HEK293 (cell line): ENCODE data around the gene FLCN.

Experiments
- CTCF ChIA-PET: fragments of 350-600 bp; formaldehyde crosslinking; extraction: SDS; loops from one replicate; lab custom pipeline; 2021; ENCODE audit warnings: antibody characterized with exemption; lab: Yijun Ruan, JAX
- POLR2A ChIA-PET: fragments of 300-600 bp; formaldehyde crosslinking; extraction: SDS; loops from one replicate; lab custom pipeline; 2020; ENCODE audit warnings: antibody characterized with exemption, inconsistent platforms; lab: Yijun Ruan, JAX
- H3K27ac ChIP-seq: fragments of 200-500 bp; sonication (Bioruptor generic); 2 replicates; pipeline ENCODE4 v1.5.1; 2014; ENCODE audit warnings: low read depth, low read length, control low read depth, inconsistent platforms; ENCODE audit errors: extremely low read depth
- H3K36me3 ChIP-seq, 2 experiments: fragments of 200-500 bp in 1 of 2; sonication (Bioruptor generic) in 1 of 2; 1 replicate in 1 of 2; 2 replicates in 1 of 2; pipeline ENCODE4 v1.5.1; 2014 to 2017; ENCODE audit warnings: inconsistent platforms in 2 of 2, low read length in 2 of 2; ENCODE audit not compliant: control insufficient read depth in 2 of 2, insufficient read depth in 1 of 2
- H3K4me1 ChIP-seq: fragments of 200-500 bp; sonication (Bioruptor generic); 2 replicates; pipeline ENCODE4 v1.5.1; 2014; ENCODE audit warnings: mild to moderate bottlenecking, low read length, inconsistent platforms; ENCODE audit not compliant: control insufficient read depth, insufficient read depth
- H3K4me3 ChIP-seq: 2 replicates; pipeline ENCODE4 v1.5.1; 2011; ENCODE audit warnings: low read depth, mild to moderate bottlenecking, control low read depth, low read length, moderate library complexity
- H3K9me3 ChIP-seq: fragments of 200-500 bp; sonication (Bioruptor generic); 2 replicates; pipeline ENCODE4 v1.5.1; 2014; ENCODE audit warnings: low read depth, low read length, inconsistent platforms; ENCODE audit not compliant: control insufficient read depth, insufficient read depth
- ELK4 ChIP-seq: IDR thresholded peaks from 2 replicates; pipeline ENCODE4 v1.6.1; 2011; ENCODE audit warnings: mild to moderate bottlenecking, low read depth, low read length, borderline replicate concordance
- KLF1 ChIP-seq: fragments of 450-650 bp; formaldehyde crosslinking; IDR thresholded peaks from 2 replicates; pipeline ENCODE4 v1.5.1; 2016; ENCODE audit warnings: missing biosample characterization, missing genetic modification characterization
- OVOL3 ChIP-seq: fragments of 450-650 bp; formaldehyde crosslinking; IDR thresholded peaks from 2 replicates; pipeline ENCODE4 v1.5.1; 2016; ENCODE audit warnings: missing biosample characterization, missing genetic modification characterization
- SP2 ChIP-seq: fragments of 450-650 bp; formaldehyde crosslinking; IDR thresholded peaks from 2 replicates; pipeline ENCODE4 v1.5.1; 2016; ENCODE audit warnings: missing biosample characterization, missing genetic modification characterization
- SP3 ChIP-seq: fragments of 450-650 bp; formaldehyde crosslinking; IDR thresholded peaks from 2 replicates; pipeline ENCODE4 v1.5.1; 2016; ENCODE audit warnings: missing biosample characterization, missing genetic modification characterization
- TRIM28 ChIP-seq: IDR thresholded peaks from 2 replicates; pipeline ENCODE4 v1.6.1; 2011; ENCODE audit warnings: low read length, control low read depth, borderline replicate concordance
- ZBTB21 ChIP-seq: fragments of 450-650 bp; formaldehyde crosslinking; IDR thresholded peaks from 2 replicates; pipeline ENCODE4 v1.5.1; 2017; ENCODE audit warnings: missing biosample characterization, missing genetic modification characterization
- ZBTB7A ChIP-seq: fragments of 450-650 bp; formaldehyde crosslinking; IDR thresholded peaks from 2 replicates; pipeline ENCODE4 v1.5.1; 2016; ENCODE audit warnings: low read depth, missing biosample characterization, missing genetic modification characterization
- ZFP3 ChIP-seq: fragments of 450-650 bp; formaldehyde crosslinking; IDR thresholded peaks from 2 replicates; pipeline ENCODE4 v1.5.1; 2016; ENCODE audit warnings: low read depth, missing biosample characterization, missing genetic modification characterization
- ZFP69B ChIP-seq: fragments of 450-650 bp; formaldehyde crosslinking; IDR thresholded peaks from 2 replicates; pipeline ENCODE4 v1.5.1; 2016; ENCODE audit warnings: missing biosample characterization, missing genetic modification characterization
- ZNF19 ChIP-seq: fragments of 450-650 bp; formaldehyde crosslinking; IDR thresholded peaks from 2 replicates; pipeline ENCODE4; 2016; ENCODE audit warnings: missing biosample characterization, missing genetic modification characterization, low read depth
- ZNF214 ChIP-seq: fragments of 450-650 bp; formaldehyde crosslinking; IDR thresholded peaks from 2 replicates; pipeline ENCODE4 v1.5.1; 2017; ENCODE audit warnings: missing biosample characterization, mild to moderate bottlenecking, missing genetic modification characterization, borderline replicate concordance
- ZNF23 ChIP-seq: fragments of 450-650 bp; formaldehyde crosslinking; IDR thresholded peaks from 2 replicates; pipeline ENCODE4 v1.5.1; 2016; ENCODE audit warnings: missing biosample characterization, missing genetic modification characterization, borderline replicate concordance
- ZNF266 ChIP-seq: fragments of 450-650 bp; formaldehyde crosslinking; IDR thresholded peaks from 2 replicates; pipeline ENCODE4 v1.5.1; 2016; ENCODE audit warnings: missing biosample characterization, missing genetic modification characterization, low read depth
- ZNF335 ChIP-seq: fragments of 450-650 bp; formaldehyde crosslinking; conservative IDR thresholded peaks from 2 replicates; pipeline ENCODE4 v1.5.1; 2016; ENCODE audit warnings: missing biosample characterization, missing genetic modification characterization
- ZNF394 ChIP-seq: fragments of 450-650 bp; formaldehyde crosslinking; IDR thresholded peaks from 2 replicates; pipeline ENCODE4 v1.5.1; 2016; ENCODE audit warnings: missing biosample characterization, missing genetic modification characterization, mild to moderate bottlenecking, moderate library complexity, borderline replicate concordance
- ZNF521 ChIP-seq: fragments of 450-650 bp; formaldehyde crosslinking; IDR thresholded peaks from 2 replicates; pipeline ENCODE4 v1.5.1; 2017; ENCODE audit warnings: missing biosample characterization, mild to moderate bottlenecking, missing genetic modification characterization
- ZNF621 ChIP-seq: fragments of 450-650 bp; formaldehyde crosslinking; IDR thresholded peaks from 2 replicates; pipeline ENCODE4 v1.5.1; 2017; ENCODE audit warnings: missing biosample characterization, missing genetic modification characterization
- ZNF768 ChIP-seq: fragments of 450-650 bp; formaldehyde crosslinking; IDR thresholded peaks from 2 replicates; pipeline ENCODE4 v1.5.1; 2018; ENCODE audit warnings: missing biosample characterization, mild to moderate bottlenecking, missing genetic modification characterization
- ZSCAN18 ChIP-seq: fragments of 450-650 bp; formaldehyde crosslinking; IDR thresholded peaks from 2 replicates; pipeline ENCODE4 v1.5.1; 2016; ENCODE audit warnings: missing biosample characterization, missing genetic modification characterization
- ZSCAN23 ChIP-seq: fragments of 450-650 bp; formaldehyde crosslinking; IDR thresholded peaks from 2 replicates; pipeline ENCODE4 v1.5.1; 2016; ENCODE audit warnings: missing biosample characterization, missing genetic modification characterization
- TF ChIP-seq, protein P1 (sequence below): fragments of 450-650 bp; formaldehyde crosslinking; IDR thresholded peaks from 2 replicates; pipeline ENCODE4 v1.5.1; 2016; ENCODE audit warnings: missing biosample characterization, missing genetic modification characterization
- TF ChIP-seq, protein P2 (sequence below): fragments of 450-650 bp; formaldehyde crosslinking; conservative IDR thresholded peaks from 2 replicates; pipeline ENCODE4 v1.5.1; 2016; ENCODE audit warnings: low read depth, missing biosample characterization, missing genetic modification characterization

The FLCN gene

GRCh38 chr17:17285951-17286350 lies 49.0 kb upstream of the FLCN start:
- ChIA-PET CTCF (no interaction called here), POLR2A (no interaction called here)
- Histone ChIP-seq H3K9me3 (no peaks in the 10 kb centered on the region), H3K27ac (no peak overlapping the region), H3K4me1 (no peaks in the 10 kb centered on the region), H3K36me3 (no peaks in the 10 kb centered on the region), H3K4me3 (no peak overlapping the region)
- no peak for TF ChIP-seq ZFP3 (tag by site-specific recombination)
- TF ChIP-seq ELK4: no peak
- TF ChIP-seq ZNF768 (tag by site-specific recombination): no peak
- TF ChIP-seq ZNF621 (tag by site-specific recombination): no peak
- TF ChIP-seq, protein P1, sequence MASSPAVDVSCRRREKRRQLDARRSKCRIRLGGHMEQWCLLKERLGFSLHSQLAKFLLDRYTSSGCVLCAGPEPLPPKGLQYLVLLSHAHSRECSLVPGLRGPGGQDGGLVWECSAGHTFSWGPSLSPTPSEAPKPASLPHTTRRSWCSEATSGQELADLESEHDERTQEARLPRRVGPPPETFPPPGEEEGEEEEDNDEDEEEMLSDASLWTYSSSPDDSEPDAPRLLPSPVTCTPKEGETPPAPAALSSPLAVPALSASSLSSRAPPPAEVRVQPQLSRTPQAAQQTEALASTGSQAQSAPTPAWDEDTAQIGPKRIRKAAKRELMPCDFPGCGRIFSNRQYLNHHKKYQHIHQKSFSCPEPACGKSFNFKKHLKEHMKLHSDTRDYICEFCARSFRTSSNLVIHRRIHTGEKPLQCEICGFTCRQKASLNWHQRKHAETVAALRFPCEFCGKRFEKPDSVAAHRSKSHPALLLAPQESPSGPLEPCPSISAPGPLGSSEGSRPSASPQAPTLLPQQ (tag by site-specific recombination): no peak

DNA sequence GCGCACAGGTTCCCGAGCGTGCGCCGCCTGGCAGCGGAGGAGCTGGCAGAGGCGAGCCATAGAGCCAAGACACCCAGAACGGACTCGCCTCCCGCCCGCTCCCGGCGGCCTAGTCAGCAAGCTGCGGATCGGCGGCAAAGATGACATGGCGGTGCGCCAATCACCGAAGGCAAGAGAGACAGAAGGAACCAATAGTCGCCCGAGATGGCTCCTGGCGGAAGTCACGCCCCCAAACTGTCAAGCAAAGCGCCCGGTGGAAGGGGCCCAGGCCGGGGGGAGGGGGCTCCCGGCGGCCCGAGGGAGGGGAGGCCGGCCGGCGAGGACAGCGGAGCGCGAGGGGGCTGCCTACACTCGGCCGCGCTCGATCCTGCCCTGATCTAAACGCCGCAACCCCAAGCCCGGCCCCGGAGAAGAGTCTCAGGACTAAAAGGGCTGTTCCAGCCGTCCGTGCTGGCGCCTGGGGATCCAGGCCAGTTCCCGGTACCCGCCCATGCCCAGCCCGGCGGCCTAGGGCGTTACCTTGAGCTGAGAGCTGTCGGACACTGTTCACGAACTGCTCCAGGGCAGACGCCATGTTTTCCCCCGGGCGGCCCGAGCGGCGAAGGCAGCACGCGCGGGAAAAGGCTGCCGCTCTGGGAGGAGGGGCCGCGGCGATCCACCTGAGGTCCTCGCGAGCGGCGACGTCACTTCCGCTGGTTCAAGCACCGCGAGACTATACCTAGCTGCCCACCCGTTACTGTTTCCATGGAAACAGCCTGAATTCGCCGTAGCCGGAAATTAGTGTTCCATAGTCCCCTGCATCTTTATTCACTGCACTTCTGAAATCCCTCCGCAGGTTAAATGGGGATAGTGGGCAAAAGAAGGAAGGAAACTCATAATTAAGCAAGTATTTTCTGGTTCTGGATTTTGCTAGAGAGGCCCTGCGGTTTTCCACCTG lies 43.9 kb upstream of the FLCN start, which contains the start of gene COPS3:
Gene COPS3 (minus strand): TSS at position 634 of the 937 bp plus-strand sequence. CDS start 60 bp downstream, at position 574.
- peaks cover 6% of the 10 kb centered on the region for H3K4me1 ChIP-seq
- H3K4me3 ChIP-seq: peak within 1 kb of the TSS; percentile 100
- H3K36me3 ChIP-seq: peaks cover 9 to 30% of the 10 kb centered on the region in 2 experiments
- ChIA-PET POLR2A (interaction anchor here (0.6 to 2.0 kb wide), 30 partner anchors 8 to 384 kb away, joined by 3 to 39 read pairs (median 4); partner anchors contain the start of genes FLCN and PEMT), CTCF (interaction anchor here (0.5 to 0.8 kb wide), 5 partner anchors 11 to 917 kb away, joined by 3 to 7 read pairs (median 3); no protein-coding TSS in a partner anchor)
- no peaks in the 10 kb centered on the region for H3K9me3 ChIP-seq
- peak within 1 kb of the TSS; percentile 100 for H3K27ac ChIP-seq
- TF ChIP-seq SP3 (tag by site-specific recombination) (peak; percentile 69), SP2 (tag by site-specific recombination) (peak; percentile 90), OVOL3 (tag by site-specific recombination) (peak; percentile 73), ZNF521 (tag by site-specific recombination) (no peak), KLF1 (tag by site-specific recombination) (peak; percentile 48; the same call in 1 of the 2 replicates), ZSCAN18 (tag by site-specific recombination) (0 out of 2 replicates have a peak, but pooled peaks have one; percentile 48), ZBTB21 (tag by site-specific recombination) (peak; percentile 65), ZNF19 (tag by site-specific recombination) (no peak), ZNF394 (tag by site-specific recombination) (peak; percentile 62), ZNF214 (tag by site-specific recombination) (no peak), ZBTB7A (peak; percentile 90), TRIM28 (0 out of 2 replicates have a peak, but pooled peaks have one; percentile 14), ZNF23 (tag by site-specific recombination) (no peak), ZNF335 (tag by site-specific recombination) (peak; percentile 95), ZNF266 (tag by site-specific recombination) (no peak), ZSCAN23 (peak; percentile 68; the same call in 1 of the 2 replicates), ZNF621 (tag by site-specific recombination) (no peak), ZFP69B (tag by site-specific recombination) (no peak; the same call in 1 of the 2 replicates)
- TF ChIP-seq, protein P2, sequence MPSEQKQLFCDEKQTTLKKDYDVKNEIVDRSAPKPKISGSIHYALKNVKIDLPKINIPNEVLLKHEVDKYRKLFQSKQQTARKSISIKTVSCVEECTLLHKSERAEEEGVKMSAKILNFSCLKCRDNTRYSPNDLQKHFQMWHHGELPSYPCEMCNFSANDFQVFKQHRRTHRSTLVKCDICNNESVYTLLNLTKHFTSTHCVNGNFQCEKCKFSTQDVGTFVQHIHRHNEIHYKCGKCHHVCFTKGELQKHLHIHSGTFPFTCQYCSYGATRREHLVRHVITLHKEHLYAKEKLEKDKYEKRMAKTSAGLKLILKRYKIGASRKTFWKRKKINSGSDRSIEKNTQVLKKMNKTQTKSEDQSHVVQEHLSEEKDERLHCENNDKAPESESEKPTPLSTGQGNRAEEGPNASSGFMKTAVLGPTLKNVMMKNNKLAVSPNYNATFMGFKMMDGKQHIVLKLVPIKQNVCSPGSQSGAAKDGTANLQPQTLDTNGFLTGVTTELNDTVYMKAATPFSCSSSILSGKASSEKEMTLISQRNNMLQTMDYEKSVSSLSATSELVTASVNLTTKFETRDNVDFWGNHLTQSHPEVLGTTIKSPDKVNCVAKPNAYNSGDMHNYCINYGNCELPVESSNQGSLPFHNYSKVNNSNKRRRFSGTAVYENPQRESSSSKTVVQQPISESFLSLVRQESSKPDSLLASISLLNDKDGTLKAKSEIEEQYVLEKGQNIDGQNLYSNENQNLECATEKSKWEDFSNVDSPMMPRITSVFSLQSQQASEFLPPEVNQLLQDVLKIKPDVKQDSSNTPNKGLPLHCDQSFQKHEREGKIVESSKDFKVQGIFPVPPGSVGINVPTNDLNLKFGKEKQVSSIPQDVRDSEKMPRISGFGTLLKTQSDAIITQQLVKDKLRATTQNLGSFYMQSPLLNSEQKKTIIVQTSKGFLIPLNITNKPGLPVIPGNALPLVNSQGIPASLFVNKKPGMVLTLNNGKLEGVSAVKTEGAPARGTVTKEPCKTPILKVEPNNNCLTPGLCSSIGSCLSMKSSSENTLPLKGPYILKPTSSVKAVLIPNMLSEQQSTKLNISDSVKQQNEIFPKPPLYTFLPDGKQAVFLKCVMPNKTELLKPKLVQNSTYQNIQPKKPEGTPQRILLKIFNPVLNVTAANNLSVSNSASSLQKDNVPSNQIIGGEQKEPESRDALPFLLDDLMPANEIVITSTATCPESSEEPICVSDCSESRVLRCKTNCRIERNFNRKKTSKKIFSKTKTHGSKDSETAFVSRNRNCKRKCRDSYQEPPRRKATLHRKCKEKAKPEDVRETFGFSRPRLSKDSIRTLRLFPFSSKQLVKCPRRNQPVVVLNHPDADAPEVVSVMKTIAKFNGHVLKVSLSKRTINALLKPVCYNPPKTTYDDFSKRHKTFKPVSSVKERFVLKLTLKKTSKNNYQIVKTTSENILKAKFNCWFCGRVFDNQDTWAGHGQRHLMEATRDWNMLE: peak; percentile 67
